Smooth muscle cell of the brain vasculature (primary cell): ENCODE results near the gene ADD3.
A peak's percentile ranks its signal among the peaks of the same experiment; 100 is the strongest.

Experiments used
- DNase-seq: peaks from one replicate; pipeline ENCODE4 v3.0.0-alpha.2; 2012; ENCODE audit warnings: low read depth, low spot score

Gene ADD3

DNA sequence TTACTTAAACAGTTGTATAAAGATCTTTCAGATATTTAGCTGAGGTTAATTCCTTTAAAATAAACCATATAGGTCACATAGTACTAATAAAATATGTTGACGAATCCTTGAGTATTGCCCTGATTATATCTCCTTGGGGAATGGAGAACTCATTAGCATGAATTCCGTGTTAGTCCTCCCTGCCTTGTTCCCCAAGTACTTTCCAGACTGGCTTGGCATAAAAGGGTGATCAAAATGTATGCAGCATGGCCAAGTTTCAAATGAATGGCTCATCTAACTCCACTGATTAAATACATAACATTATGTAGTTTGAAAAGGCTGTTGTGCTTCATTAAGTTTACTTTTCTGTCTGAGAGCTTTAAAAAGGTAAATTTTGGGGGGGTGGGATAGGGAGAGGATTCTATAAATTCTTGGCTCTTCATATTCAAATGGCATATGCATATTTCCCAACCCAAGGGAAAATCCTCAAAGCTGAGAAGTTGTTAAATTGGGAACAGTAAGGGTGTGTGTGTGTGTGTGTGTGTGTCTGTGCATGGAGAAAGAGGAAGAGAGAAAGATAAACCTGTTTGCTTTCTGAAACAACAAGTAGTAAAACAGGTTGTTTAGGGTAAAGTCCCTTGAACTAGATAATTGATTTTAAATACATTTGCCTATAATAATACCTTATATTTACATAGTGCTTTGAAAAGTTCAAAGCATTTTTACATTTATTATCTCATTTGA is 4.8 kb upstream of the ADD3 start:
- no peak for DNase-seq

DNA sequence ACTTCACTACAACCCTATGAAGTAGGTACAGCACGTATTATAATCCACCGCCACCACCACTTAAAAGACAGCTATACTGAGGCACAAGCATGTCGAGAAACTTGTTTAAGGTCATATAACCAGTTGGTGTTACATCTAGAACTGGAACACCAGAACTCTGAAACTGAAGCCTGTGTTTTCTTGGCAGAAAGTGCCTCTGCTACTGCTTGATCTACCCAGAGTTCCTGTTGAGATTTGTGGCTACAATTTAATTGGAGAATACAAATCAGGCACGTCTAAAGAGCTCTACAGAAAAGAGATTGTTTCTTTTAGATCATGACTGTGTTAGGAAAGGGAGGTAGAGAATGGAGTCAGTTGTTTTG is 4.3 kb upstream of the ADD3 start:
- DNase-seq = no peak

DNA sequence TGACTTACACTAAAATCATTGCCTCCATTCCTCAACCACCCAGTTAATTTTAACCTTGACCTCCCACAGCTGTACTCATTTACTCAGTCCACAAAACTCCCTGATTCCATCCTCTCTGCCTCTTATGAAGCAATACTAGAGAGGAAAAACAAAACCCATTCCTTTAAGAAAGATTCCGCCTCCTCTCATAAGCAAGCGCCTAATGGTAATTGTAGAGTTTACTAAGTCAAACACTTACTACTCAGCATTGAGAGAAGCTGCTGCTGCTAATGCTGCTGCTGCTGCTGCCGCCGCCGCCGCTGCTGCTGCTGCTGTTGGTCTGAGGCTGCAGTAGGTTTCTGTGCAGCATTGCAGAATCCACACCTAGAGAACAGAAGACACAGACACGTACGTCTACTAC is 2.1 kb upstream of the ADD3 start:
- DNase-seq = no peak

DNA sequence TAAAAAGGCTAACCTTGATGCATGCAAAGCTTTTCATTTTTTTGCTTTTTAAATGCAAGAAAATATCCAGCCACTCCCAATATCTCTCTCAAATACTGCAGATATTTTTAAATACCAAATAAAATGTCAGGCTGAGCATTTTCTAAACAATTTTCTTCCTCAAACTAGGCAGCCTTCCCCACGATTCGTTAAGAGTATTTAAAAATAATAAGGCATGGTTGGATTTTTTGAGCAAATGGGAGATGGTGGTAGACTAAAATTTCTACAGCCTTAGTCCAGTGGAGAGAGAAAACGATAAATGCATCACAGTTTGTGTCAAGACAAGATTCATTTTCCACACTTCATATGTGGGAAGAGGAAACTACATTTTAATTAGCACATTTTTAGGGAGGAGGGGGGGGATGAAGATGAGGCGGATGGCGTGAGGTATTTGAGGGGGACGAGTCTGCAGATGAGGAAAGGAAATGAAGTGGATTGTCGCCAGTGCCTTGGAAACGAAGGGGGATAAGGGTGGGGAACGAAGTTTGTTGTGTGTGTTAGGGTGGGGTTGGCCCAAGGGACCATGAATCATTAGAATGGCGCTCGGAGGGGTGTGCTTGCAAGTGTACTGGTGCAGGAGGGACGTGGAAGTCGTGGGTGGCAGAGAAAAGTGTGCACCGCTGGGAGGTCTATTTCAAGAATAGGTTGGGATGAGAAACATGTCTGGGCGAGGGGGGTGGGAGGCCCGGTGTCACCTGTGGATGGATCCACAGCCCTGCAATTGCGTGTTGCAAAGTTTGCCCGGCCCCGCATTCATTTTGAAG is 1.2 kb upstream of the ADD3 start:
- DNase-seq = no peak

DNA sequence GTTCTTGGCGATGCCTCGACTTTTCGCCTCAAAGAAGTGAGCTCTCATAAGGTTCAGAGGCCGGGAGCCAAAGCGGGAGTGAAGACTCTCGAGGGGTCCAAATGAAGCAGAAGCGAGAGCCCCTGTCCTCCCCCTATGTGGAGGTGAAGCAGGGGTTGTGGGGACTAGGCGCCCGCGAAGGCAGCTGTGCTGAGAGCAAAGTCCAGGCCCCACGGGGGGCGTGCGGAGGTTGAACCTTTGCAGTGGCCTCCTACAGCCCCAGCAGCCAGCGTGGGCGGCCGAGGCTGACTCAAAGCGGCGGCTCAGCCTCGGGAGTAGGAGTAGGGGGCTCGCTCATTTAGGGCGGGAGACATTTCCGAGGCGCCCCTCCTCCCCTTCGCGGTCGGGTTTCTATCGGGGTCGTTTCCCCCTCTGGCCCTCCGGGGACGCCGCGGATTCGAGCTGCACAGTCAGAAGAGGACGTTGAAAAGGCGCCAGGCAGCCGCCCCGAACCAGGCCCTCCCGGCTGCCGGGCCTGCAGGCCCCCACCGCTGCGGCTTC is 553 bp upstream of the ADD3 start:
- DNase-seq = peak; percentile 41

DNA sequence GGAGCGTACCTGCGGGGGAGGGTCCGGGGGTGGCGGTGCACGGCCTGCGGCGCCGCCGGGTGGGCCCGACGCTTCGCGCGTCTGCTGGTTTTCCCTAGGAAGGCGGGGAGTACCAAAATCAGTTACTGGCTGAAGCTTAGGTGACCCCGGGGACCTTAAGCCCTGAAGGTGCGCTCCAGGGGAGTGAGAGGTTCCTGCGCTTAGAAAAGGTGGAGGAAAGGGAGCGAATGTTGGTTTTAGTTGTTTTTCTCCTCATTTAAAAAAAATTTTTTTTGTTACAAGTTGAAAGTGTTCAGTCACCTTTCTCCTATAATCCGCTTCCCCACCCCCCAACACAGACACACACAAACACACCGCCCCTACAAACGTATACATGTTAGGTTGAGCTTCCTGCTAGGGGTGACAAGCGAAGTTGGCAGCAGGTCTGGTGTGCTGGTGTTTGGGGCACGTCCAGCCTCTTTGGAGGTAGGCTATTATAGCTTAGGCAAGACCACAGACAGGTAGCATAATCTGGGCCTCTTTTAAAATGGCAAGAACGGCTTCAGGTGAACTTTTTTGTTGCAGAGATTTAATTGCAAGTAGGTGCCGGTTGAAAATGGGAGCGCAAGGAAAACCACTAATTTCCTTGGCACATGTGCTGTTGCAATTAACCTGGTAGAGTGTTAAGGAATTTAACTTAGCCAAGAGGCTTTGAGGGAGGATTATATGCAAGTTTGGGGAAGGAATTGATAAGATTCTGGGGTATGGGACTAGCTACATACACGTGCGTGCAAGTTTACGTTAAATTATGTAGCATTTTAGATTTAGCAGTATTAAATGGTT is 945 bp downstream of the ADD3 start:
- DNase-seq = no peak

DNA sequence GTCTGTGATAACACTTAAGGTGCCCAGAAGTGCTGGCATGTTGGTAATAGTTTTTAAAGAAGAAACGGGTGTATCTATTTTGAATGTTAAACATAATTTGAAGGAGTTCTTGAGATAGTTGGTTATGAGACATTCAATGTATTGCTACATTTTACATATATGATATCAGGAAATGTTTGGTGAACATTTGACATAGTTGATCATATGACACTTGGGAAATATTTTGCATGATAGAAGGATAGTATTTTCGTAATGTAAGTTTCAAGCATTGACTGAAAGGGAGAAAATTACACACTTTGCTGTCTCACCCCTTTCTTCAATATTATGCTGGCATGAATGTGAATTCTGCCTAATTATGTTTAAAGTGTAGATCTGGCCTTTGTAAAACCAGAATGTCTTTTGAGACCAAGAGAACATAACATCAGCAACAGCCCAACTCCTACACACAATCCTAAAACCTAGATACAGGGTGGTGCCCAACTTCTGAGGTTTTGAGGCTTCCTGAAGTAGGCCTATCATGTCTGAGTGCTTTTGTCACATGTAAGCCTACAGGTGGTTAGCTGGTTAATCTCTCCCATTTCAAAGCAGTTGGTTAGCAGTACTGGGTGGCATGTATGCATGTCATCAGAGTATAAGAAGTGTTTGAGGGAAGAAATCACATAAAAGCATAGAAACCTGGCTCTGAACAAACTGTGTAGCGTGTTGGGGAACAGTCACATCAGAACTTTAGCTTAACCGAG is 2.1 kb downstream of the ADD3 start:
- DNase-seq = no peak

DNA sequence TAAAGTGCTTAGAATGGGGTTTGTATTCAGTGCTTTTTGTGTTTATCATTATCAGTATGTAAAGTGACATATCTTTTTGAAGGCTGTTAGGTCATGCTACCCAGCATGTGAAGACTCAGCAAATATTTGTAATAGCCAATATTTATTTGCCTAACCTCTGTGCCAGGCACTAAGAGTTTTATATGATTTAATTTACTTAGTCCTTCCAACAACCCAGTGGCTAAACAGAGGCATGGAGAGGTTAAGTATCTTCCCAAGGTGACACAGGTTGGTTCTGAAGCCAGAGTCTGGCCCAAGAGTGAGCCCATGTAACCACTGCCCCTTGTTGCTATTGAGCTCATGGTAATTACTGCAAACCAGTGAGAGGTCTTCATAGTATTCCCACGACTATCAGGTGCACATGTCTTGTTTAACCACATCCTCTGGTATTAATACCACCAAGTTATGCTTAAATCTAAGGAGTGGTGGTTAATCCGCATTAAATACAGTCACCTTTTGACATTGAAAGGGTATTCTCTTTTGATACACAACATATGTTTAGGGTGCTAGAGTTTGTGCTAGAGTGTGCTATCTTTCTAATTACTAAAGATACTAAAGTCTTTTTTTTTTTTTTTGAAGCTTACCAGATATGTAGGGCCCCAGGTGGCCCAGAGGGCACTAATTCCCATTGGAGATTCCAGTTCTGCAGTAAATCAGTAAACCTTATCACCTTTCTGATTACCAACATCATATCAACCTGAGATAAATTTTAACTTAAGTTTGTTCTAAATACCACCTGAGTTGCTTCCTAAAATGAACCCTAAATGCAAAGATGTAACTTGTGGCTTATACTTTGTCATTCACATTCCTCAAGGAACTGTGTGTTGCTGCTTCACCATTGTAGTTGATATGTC is 2.9 kb downstream of the ADD3 start:
- DNase-seq = no peak

DNA sequence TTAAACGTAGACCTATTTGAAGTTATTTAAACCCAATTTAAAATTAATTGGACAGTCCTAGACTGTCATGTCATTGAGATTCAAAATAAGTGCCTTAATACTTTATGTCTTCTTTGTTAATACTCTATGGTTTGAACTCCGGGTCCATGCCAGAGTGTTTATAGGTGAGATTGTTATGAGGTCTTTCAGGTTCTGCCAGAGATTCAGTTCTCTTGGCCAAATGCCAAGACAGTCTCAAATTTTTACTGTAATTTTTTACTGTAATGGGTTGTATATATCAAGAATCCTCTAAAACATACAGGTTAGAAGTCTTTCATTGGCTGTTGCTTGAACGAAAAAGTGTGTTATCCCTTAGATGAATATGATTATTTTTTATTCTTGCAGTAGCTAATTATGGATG is 3.9 kb downstream of the ADD3 start:
- DNase-seq = no peak

DNA sequence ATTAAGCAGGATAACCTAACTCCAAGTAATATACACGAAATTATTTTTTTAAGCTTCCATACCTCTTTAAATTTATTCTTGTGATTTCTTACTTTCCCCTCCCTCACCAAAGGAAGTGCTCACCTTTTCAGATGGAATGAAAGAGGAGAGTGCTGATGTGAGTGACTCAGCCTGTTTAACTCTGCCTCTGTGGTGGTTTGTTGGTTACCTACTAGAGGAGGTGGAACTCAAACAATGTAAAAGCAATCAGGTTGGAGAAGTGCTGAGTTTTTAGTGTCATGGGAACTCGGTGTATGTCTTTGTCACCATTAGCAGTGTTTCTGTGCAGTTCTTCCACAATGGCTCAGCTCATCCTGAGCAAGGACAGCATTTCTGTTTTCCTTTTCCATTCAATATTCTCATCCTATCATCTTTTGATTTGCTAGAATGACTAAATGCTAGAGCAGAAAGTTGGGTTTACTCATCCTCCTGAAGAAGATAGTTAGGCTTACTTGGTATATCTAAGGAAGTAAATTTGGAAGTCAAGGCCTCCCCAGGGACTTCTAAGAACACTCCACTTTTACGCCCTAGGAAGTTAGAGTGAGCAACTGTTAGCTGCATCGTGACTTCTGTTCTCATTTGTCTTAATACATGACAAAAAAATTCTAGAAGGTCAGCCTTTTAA is 6.0 kb downstream of the ADD3 start:
- DNase-seq = no peak

DNA sequence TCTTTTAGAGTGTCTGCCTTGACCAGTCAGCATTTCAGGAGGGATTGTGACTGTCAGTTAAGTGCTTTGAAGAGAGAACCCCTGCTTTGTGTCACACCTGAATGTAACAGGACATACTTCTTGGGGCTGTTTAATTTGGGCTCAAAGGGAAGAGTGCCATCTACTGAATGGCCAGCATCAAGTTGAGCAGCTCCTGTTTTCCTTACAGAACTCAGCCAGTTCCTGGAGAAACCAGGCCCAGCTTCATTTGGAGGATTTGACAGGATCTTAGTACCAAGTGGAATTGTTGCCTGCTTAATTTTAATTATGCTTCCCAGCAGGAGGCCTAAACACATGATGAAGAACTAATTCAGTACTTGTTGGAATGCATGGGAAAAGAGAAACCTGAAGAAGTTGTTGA is 8.3 kb downstream of the ADD3 start:
- no peak for DNase-seq

DNA sequence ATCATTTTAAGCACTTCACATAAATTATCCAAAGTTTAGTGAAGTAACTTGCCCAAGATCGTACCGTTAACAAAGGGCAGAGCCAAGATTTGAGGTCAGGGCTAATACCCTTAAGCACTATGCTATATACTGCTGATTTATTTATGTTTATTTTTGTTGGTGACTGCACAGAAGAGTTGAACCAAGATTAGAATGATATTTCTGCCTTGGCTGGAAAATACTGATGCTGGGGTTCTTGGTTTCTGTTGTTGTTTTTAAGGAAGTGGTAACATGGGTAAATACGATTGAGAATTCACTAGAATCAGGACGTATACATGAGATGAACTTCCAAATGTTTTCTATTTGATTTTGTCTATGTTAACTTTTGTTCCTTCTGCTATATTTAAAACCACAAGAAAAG is 9.3 kb downstream of the ADD3 start:
- no peak for DNase-seq

DNA sequence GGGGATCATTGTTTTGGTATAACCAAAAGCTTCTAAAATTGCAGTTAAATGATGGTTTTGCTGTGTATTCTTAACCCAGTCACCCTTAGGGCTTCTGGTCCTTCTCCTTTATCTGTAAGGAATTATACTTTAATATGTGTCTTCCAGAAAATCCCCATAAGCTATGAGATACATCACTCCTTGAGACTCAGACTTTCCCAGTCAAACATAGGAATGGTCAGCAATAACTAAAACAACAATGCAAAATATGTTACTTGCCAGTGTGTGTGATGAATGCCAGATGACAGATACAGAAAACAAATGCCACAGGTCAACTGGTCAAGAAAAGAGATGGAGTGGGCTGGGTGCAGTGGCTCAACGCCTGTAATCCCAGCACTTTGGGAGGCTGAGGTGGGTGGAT is 10.1 kb downstream of the ADD3 start:
- no peak for DNase-seq

DNA sequence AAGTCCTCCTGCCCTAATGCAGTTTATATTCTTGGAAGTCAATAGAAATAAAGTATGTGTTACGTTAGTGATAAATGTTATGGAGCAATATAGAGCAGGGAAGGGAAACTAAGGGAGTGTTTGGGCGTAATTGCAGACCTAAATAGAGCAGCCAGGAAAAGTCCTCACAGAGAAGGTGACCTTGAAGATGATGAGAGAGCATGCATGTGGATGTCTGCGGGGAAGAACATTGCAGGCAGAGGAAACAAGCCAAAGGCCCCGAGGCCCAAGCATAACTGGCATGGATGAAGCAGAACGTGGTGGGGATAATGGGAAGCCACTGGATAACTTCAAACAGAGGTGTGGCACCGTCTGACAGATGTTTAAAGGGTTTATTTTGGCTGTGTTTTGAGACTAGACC is 12.5 kb downstream of the ADD3 start:
- no peak for DNase-seq

DNA sequence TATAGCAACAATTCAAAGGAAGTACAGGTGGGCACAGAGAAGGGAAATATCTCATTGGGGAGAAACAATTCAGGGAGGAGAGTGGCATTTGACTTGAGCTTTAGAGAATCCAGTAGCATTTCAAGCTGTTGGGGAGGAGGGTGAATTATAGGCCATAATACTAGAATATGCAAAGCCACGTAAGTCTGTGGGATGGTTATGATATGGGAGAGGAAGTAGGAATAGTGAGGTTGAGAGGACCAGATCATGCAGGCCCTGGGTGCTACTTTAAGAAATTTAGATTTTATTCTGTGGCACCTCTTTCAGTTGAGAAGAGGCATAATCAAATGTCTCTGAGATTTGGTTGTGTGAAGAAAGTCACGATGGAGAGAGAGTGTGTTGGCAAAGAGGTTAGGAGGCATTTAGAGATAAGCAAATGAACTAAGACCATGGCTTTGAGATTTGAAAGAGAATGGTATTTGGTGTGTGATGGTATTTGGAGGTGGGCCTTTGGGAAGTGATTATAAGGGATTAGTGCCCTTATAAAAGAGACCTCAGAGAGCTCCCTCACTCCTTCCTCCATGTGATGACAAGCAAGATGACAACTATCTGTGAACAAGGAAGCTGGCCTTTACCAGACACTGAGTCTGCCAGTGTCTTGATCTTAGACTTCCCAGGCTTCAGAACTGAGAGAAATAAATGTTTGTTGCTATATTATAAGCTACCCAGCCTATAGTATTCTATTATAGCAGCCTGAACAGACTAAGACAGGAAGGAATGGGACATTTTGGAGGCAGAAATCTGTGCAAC is 15.1 kb downstream of the ADD3 start:
- no peak for DNase-seq

DNA sequence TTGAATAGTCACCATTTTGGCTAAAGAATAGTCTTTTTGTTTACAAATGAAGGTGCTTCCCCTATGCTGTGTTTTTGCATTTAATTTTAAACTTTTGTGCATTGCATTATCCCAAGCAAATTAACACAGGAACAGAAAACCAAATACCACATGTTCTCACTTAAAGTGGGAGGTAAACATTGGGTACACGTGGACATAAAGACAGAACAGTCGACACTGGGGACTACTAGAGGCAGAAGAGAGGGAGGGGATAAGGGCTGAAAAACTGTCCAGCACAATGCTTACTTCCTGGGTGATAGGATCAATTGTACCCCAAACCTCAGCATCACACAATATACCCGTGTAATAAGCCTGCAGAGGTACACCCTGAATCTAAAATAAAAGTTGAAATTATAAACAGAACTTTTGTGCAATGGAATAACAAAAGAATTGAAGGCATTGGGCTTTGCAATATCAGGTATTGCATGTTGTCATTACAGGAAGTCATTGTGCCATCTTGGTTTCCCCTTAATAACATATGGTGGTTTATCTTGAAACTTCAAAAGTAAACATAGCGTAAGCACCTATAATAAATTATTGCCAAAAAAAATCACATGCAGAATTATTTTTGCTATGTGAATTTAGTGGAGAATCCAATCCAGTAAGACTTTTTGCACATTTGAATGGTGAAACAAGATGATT is 16.1 kb downstream of the ADD3 start:
- no peak for DNase-seq

DNA sequence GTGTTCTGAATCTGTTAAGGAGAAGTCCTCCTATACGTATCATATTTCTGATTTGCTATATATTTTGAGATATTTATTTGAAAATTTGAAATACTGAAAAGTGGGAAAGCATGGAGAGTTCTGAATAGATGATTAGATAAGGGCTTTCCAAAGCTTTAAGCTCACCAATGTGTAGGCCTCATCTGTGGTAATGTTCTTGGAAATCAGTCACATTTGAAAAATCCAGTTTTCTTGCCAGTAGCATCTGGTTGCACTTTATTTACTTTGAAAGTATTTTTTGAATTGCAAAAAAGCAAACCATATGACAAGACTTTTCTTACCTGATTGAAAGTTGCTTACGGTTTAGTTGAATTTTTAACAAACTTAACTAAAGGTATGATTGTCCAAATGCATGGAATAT is 21.7 kb downstream of the ADD3 start:
- no peak for DNase-seq

DNA sequence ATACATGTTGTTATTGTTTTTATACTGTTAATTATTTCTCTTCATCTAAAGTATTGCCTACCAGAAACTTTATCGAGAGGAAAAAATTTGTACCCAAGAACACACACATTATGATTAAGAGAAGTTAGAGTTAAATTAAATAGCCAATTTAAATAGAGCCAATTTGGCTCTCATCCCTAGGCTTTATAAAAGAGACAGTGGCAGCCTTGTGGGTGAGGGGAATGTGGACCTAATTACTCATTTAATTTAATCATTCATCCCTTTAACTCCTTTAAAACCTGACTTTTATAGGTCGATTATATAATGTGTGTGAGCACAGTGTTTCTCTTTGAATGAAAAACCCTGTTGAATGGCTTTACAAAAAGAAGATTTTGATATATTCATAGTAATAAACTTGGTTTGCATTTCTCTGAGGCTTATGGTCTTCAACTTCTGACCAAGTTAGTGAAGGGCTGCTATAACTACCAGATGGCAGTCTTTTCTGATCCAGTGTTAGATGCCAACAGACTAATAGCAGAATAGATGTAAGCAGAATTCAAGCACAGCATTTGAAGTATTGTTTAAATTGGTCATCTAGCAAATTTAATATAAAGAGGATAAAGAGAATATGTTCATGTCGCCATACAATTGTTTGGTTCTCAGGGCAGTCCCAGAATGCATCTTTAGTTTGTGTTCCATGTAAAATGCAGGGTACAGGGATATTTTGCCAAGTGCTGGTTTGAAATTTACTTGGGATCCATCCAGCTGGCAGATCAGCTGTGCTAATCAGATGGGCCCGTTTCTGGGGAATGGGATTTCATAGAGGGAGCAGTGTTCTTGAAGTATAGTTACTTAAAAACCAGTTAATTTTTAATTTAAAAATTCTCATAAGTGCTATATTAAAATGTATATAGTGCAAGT is 25.3 kb downstream of the ADD3 start:
- DNase-seq = no peak
